Peyer's patch (tissue), 4 donors: Measurements from ENCODE around the gene SPATA2.

Experiments used
- CTCF ChIP-seq, 6 experiments: fragments of 450-650 bp in 4 of 6; fragments of 200-600 bp in 2 of 6; sonication (generic) in 1 of 6; IDR thresholded peaks; one replicate each; pipeline ENCODE4 v1.5.1; 2017 to 2019; ENCODE audit warnings: antibody characterized with exemption in 6 of 6, mild to moderate bottlenecking in 3 of 6, moderate library complexity in 1 of 6
- POLR2A ChIP-seq, 2 donors: fragments of 450-650 bp; IDR thresholded peaks; one replicate each; pipeline ENCODE4 v1.5.1; 2017; ENCODE audit warnings: antibody characterized with exemption in 2 of 2, mild to moderate bottlenecking in 2 of 2, moderate library complexity in 2 of 2

- TF ChIP-seq CTCF (IDR thresholded peaks at IDR 0.05) (no peak), POLR2A (IDR thresholded peaks at IDR 0.05) (no peak)
Measured at GRCh38 chr20:49918446-49918845, 3.1 kb upstream of the SPATA2 start.
